Spleen (tissue), 11 donors: ENCODE results near the gene TNRC18. TPM values are rescaled to one million over a fixed set of nuclear protein-coding genes. Genes with fewer than 3 reads are reported as not detected.
A peak's percentile ranks its signal among the peaks of the same experiment; 100 is the strongest.

Experiments
- DNase-seq: peaks from one replicate; pipeline ENCODE4 v3.0.0-alpha.2; 2020
- H3K27ac ChIP-seq, 8 donors: fragments of 200-600 bp; sonication (generic) in 7 of 8; 1 replicate in 4 of 8; 2 replicates in 4 of 8; pipeline versions ENCODE4 v1.5.0 to v1.8.0; 2016 to 2021; ENCODE audit warnings: inconsistent platforms in 4 of 8, mild to moderate bottlenecking in 4 of 8, moderate library complexity in 1 of 8
- H3K27me3 ChIP-seq, 7 donors: fragments of 200-600 bp; sonication (generic) in 6 of 7; replicated peaks in 1 of 7; 1 replicate in 4 of 7; 2 replicates in 3 of 7; pipeline versions ENCODE4 v1.5.0 to v1.8.0; 2016 to 2021; ENCODE audit warnings: inconsistent platforms in 3 of 7, mild to moderate bottlenecking in 1 of 7
- H3K36me3 ChIP-seq, 6 donors: fragments of 200-600 bp; sonication (generic) in 5 of 6; 1 replicate in 4 of 6; 2 replicates in 2 of 6; pipeline versions ENCODE4 v1.5.0 to v1.8.0; 2016 to 2021; ENCODE audit warnings: inconsistent platforms in 2 of 6
- H3K4me1 ChIP-seq, 6 donors: fragments of 200-600 bp; sonication (generic) in 5 of 6; 1 replicate in 3 of 6; 2 replicates in 3 of 6; pipeline versions ENCODE4 v1.5.0 to v1.8.0; 2016 to 2021; ENCODE audit warnings: inconsistent platforms in 3 of 6
- H3K4me3 ChIP-seq, 8 donors: fragments of 200-600 bp; sonication (generic) in 7 of 8; 1 replicate in 4 of 8; 2 replicates in 4 of 8; pipeline versions ENCODE4 v1.5.0 to v1.8.0; 2016 to 2021; ENCODE audit warnings: inconsistent platforms in 4 of 8, mild to moderate bottlenecking in 4 of 8, moderate library complexity in 2 of 8
- H3K9me3 ChIP-seq, 8 donors: fragments of 200-600 bp; sonication (generic) in 7 of 8; 1 replicate in 4 of 8; 2 replicates in 4 of 8; pipeline versions ENCODE4 v1.5.0 to v1.8.0; 2016 to 2021; ENCODE audit warnings: inconsistent platforms in 4 of 8
- POLR2A ChIP-seq, 3 donors: fragments of 450-650 bp; IDR thresholded peaks; one replicate each; pipeline ENCODE4 v1.5.1; 2017; ENCODE audit warnings: antibody characterized with exemption in 3 of 3, mild to moderate bottlenecking in 1 of 3
- POLR2AphosphoS5 ChIP-seq, 3 donors: sonication (generic); formaldehyde crosslinking; IDR thresholded peaks; one replicate each; pipeline ENCODE4 v1.5.1; 2017; ENCODE audit warnings: antibody characterized with exemption in 3 of 3
- WGBS, 5 donors: extraction: QIAGEN DNeasy Blood & Tissue Kit in 3 of 5; methylation state at CpG; one replicate each; pipeline versions ENCODE4 v1.1.5 to v1.1.7; 2013 to 2018; 5-methylcytosine and 5-hydroxymethylcytosine counted together
- intact Hi-C: fragments of 100-400 bp; cut with DNase I; formaldehyde crosslinking; loops from one replicate; pipeline ENCODE4 v1.15.0; 2023; ENCODE audit warnings: low total_unique reads
- polyA plus RNA-seq, 3 donors: library from polyadenylated mRNA; stranded (reverse); fragments of 200-250 nt; gene quantifications; one replicate each; pipeline ENCODE4 v1.2.1, GENCODE V29; 2013
- total RNA-seq, 7 donors: library from RNA; depleted of rRNA in 3 of 7; stranded (reverse); fragments of >200 nt in 3 of 7; fragmentation: NEBNext Ultra II Directional in 4 of 7; extraction: Animal tissue kit (Norgen Biotek cat#: 25700) in 4 of 7; gene quantifications; one replicate each; pipeline versions ENCODE4 v1.1.0 to v1.2.1, GENCODE V29; 2016 to 2021
- TF ChIP-seq, protein P1 (sequence below), 11 experiments: fragments of 200-600 bp in 7 of 11; fragments of 450-650 bp in 4 of 11; sonication (generic) in 4 of 11; IDR thresholded peaks in 8 of 11; conservative IDR thresholded peaks in 3 of 11; 1 replicate in 7 of 11; 2 replicates in 4 of 11; pipeline versions ENCODE4 v1.4.0 to v1.8.0; 2016 to 2021; ENCODE audit warnings: antibody characterized with exemption in 11 of 11, inconsistent platforms in 4 of 11, mild to moderate bottlenecking in 1 of 11
- donor health status: healthy with polysubstance abuse.
- donor health status: DM: no; HTN: no; CAD: no; lungs with moderate emphysema.
- donor health status: DM: no; HTN: no; CAD: no.
- donor health status: Bipolar disorder and iron deficiency.
- donor health status: healthy.
- donor health status: DM: no; HTN: no; CAD: no.
- donor health status: DM: yes; HTN: yes; CAD: no.

TNRC18 gene
- total and polyA plus RNA-seq, 10 donors: 3.4 to 124 (median 71.0) TPM

DNA sequence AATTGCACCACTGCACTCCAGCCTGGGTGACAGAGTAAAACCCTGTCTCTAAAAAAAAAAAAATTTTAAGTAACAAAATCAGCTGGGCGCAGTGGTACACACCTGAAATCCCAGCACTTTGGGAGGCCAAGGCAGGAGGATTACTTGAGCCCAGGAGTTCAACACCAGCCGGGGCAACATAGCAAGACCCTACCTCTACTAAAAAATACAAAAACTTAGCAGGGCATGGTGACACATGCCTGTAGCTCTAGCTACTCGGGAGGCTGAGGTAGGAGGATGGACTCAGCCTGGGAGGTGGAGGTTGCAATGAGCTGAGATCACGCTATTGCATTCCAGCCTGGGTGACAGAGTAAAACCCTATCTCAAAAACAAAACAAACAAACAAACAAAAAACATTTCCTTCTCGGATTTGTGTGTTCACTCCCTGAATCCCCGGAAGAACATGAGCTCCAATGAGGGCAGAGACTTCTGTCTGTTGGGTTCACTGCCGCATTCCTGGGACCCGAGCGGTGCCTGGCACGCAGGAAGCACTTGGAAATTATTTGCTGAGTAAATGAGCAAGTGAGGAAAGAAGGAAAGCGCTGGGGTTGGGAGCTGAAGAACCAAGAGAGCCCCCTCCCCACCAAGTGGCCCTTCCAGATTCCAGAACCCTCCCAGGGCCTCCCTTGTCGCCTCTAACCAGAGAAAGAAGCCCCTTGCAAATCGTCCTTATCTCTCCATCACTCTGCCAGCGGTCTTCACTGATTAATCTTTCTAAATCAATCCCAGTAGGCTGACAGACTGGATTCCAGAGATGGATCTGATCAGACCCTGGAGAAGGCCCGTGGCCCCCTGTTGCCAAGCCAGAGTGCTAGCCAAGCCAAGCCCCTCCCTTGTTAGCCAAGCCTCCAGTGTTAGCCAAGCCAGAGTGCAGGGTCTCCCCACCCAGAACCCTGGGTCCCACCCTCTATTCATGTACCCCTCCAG is 6.2 kb downstream of the TNRC18 start:
- intact Hi-C loops: no loop called here
- TF ChIP-seq, protein P1, sequence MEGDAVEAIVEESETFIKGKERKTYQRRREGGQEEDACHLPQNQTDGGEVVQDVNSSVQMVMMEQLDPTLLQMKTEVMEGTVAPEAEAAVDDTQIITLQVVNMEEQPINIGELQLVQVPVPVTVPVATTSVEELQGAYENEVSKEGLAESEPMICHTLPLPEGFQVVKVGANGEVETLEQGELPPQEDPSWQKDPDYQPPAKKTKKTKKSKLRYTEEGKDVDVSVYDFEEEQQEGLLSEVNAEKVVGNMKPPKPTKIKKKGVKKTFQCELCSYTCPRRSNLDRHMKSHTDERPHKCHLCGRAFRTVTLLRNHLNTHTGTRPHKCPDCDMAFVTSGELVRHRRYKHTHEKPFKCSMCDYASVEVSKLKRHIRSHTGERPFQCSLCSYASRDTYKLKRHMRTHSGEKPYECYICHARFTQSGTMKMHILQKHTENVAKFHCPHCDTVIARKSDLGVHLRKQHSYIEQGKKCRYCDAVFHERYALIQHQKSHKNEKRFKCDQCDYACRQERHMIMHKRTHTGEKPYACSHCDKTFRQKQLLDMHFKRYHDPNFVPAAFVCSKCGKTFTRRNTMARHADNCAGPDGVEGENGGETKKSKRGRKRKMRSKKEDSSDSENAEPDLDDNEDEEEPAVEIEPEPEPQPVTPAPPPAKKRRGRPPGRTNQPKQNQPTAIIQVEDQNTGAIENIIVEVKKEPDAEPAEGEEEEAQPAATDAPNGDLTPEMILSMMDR (IDR thresholded peaks at IDR 0.05 in 8 of 11, conservative IDR thresholded peaks at IDR 0.05 in 3 of 11): no peak
- no peak for TF ChIP-seq POLR2A (IDR thresholded peaks at IDR 0.05)
- TF ChIP-seq POLR2AphosphoS5 (IDR thresholded peaks at IDR 0.05): no peak
- H3K4me3 ChIP-seq: peak overlapping the region in 2 of 8 donors; percentile 28 to 64
- H3K27me3 ChIP-seq: peaks cover 0 to 54% (median 39%) of the 10 kb centered on the region in 7 donors
- H3K27ac ChIP-seq: peak overlapping the region in 7 of 8 donors; percentile 22 to 100 (median 96)
- no peaks in the 10 kb centered on the region for H3K9me3 ChIP-seq
- peaks cover 25 to 75% (median 47%) of the 10 kb centered on the region in 6 donors for H3K4me1 ChIP-seq
- DNase-seq: no peak
- peaks cover 0 to 9% (median 0%) of the 10 kb centered on the region in 6 donors for H3K36me3 ChIP-seq
- 61 to 69% (median 64%) methylated on average over 15 of the region's 15 CpGs for WGBS, 5 donors

- no peaks in the 10 kb centered on the region for H3K9me3 ChIP-seq
- peaks cover 0 to 29% (median 16%) of the 10 kb centered on the region in 7 donors for H3K27me3 ChIP-seq
- H3K4me1 ChIP-seq: peaks cover 15 to 64% (median 25%) of the 10 kb centered on the region in 6 donors
- H3K27ac ChIP-seq: peak overlapping the region in 3 of 8 donors; percentile 6 to 40 (median 17)
- WGBS, 5 donors: 73 to 79% (median 77%) methylated on average over 4 of the region's 4 CpGs
- H3K36me3 ChIP-seq: peaks cover 0 to 9% (median 0%) of the 10 kb centered on the region in 6 donors
- H3K4me3 ChIP-seq: no peak overlapping the region
- intact Hi-C loops: no loop called here
- DNase-seq: no peak
- TF ChIP-seq POLR2A (IDR thresholded peaks at IDR 0.05) (no peak), POLR2AphosphoS5 (IDR thresholded peaks at IDR 0.05) (peak in 1 of 3 donors; percentile 31)
- TF ChIP-seq, protein P1 (IDR thresholded peaks at IDR 0.05 in 8 of 11, conservative IDR thresholded peaks at IDR 0.05 in 3 of 11): no peak
These were observed 8.7 kb downstream of the TNRC18 start for GRCh38 chr7:5414916-5415315.

DNA sequence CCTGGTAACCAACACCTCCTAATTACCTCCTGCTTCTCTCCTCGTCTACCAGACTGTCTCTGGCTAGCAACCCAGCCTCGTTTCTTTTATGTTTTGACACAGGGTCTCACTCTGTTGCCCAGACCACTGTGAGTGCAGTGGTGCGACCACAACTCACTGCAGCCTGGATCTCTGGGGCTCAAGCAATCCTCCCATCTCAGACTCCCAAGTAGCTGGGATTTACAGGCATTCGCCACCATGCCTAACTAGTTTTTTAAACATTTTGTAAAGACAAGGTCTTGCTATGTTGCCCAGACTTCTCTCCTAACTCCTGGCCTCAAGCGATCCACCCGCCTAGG is 10.2 kb downstream of the TNRC18 start:
- 63 to 76% (median 70%) methylated on average over 6 of the region's 6 CpGs for WGBS, 5 donors

More for the DNA sequence above, 10.2 kb downstream of the TNRC18 start:
- Histone ChIP-seq H3K27ac (peak overlapping the region in 5 of 8 donors; percentile 10 to 60 (median 31)), H3K4me3 (no peak overlapping the region), H3K9me3 (no peaks in the 10 kb centered on the region), H3K27me3 (peaks cover 0 to 14% (median 2%) of the 10 kb centered on the region in 7 donors), H3K4me1 (peaks cover 0 to 59% (median 11%) of the 10 kb centered on the region in 6 donors), H3K36me3 (peaks cover 0 to 9% (median 0%) of the 10 kb centered on the region in 6 donors)
- intact Hi-C loops: no loop called here
- DNase-seq: no peak
- TF ChIP-seq POLR2AphosphoS5 (IDR thresholded peaks at IDR 0.05) (no peak), POLR2A (IDR thresholded peaks at IDR 0.05) (no peak)
- TF ChIP-seq, protein P1 (IDR thresholded peaks at IDR 0.05 in 8 of 11, conservative IDR thresholded peaks at IDR 0.05 in 3 of 11): no peak
